HepG2 (cell line): ENCODE measurements around the gene RMDN2. TPM values are rescaled to one million over a fixed set of nuclear protein-coding genes. Genes with fewer than 3 reads are reported as not detected.
A peak's percentile ranks its signal among the peaks of the same experiment; 100 is the strongest.

Experiments used
- ATRX ChIP-seq: sonication (generic); formaldehyde crosslinking; IDR thresholded peaks from 2 replicates; pipeline ENCODE4 v1.4.0; 2020; ENCODE audit warnings: missing genetic modification reagents, borderline replicate concordance
- HDAC6 ChIP-seq: fragments of 200-600 bp; sonication (generic); IDR thresholded peaks from 2 replicates; pipeline ENCODE4 v1.7.0; 2017; ENCODE audit warnings: mild to moderate bottlenecking, antibody characterized with exemption, low read length, low read depth
- MZF1 ChIP-seq: sonication (generic); formaldehyde crosslinking; IDR thresholded peaks from 2 replicates; pipeline ENCODE4 v1.8.1; 2023; ENCODE audit warnings: mild to moderate bottlenecking, missing genetic modification reagents, borderline replicate concordance
- POGZ ChIP-seq: sonication (generic); formaldehyde crosslinking; IDR thresholded peaks from 2 replicates; pipeline ENCODE4 v1.4.0; 2020; ENCODE audit warnings: mild to moderate bottlenecking, missing genetic modification reagents
- POLR2AphosphoS5 ChIP-seq: IDR thresholded peaks from 2 replicates; pipeline ENCODE4 v1.6.1; 2012; ENCODE audit warnings: low read depth, low read length
- RAD21 ChIP-seq: fragments of 450-650 bp; formaldehyde crosslinking; IDR thresholded peaks from 2 replicates; pipeline ENCODE4 v1.5.0; 2020; ENCODE audit warnings: mild to moderate bottlenecking
- RELA ChIP-seq: sonication (generic); formaldehyde crosslinking; IDR thresholded peaks from 2 replicates; pipeline ENCODE4 v1.4.0; 2020; ENCODE audit warnings: missing genetic modification reagents
- TAF1 ChIP-seq: sonication (generic); formaldehyde crosslinking; IDR thresholded peaks from 2 replicates; pipeline ENCODE4 v1.4.0; 2020; ENCODE audit warnings: missing genetic modification reagents
- TARDBP ChIP-seq: sonication (generic); formaldehyde crosslinking; IDR thresholded peaks from 2 replicates; pipeline ENCODE4 v1.8.0; 2022; ENCODE audit warnings: mild to moderate bottlenecking, missing genetic modification reagents
- TCF7L2 ChIP-seq: IDR thresholded peaks from 2 replicates; pipeline ENCODE4 v1.6.1; 2011; ENCODE audit warnings: mild to moderate bottlenecking, low read depth, low read length, moderate library complexity
- XBP1 ChIP-seq: sonication (generic); formaldehyde crosslinking; IDR thresholded peaks from 2 replicates; pipeline ENCODE4 v1.5.0; 2020; ENCODE audit warnings: missing genetic modification reagents
- ZFP37 ChIP-seq: sonication (generic); formaldehyde crosslinking; IDR thresholded peaks from 2 replicates; pipeline ENCODE4 v1.4.0; 2020; ENCODE audit warnings: missing genetic modification reagents, borderline replicate concordance
- ZFY ChIP-seq: sonication (generic); formaldehyde crosslinking; IDR thresholded peaks from 2 replicates; pipeline ENCODE4 v1.4.0; 2020; ENCODE audit warnings: missing genetic modification reagents
- ZKSCAN1 ChIP-seq: fragments of 150-350 bp; IDR thresholded peaks from 2 replicates; pipeline ENCODE4 v1.6.1; 2014; ENCODE audit warnings: low read length
- ZNF3 ChIP-seq: IDR thresholded peaks from 2 replicates; pipeline ENCODE4 v1.7.0; 2017; ENCODE audit warnings: inconsistent platforms
- ZNF460 ChIP-seq: sonication (generic); formaldehyde crosslinking; IDR thresholded peaks from 2 replicates; pipeline ENCODE4 v1.5.1; 2020; ENCODE audit warnings: missing genetic modification reagents, mild to moderate bottlenecking, borderline replicate concordance
- ZNF747 ChIP-seq: sonication (generic); formaldehyde crosslinking; IDR thresholded peaks from 2 replicates; pipeline ENCODE4 v1.8.1; 2023; ENCODE audit warnings: missing genetic modification reagents, mild to moderate bottlenecking, borderline replicate concordance
- polyA plus RNA-seq, 8 experiments: library from polyadenylated mRNA; depleted of rRNA in 3 of 8; stranded (reverse) in 7 of 8; unstranded in 1 of 8; fragments of >200 nt; fragmentation: Illumina TruSeq in 4 of 8; extraction: Trizol in 4 of 8; gene quantifications; 2 replicates each; pipeline versions ENCODE4 v1.2.1 to v1.2.3, GENCODE V29; 2011 to 2016; ENCODE audit warnings: low read depth in 4 of 8, missing spikeins in 1 of 8, mixed read lengths in 1 of 8; ENCODE audit not compliant: insufficient read depth in 1 of 8
- total RNA-seq, 5 experiments: library from RNA; depleted of rRNA; stranded (reverse); fragments of >200 nt; fragmentation: Illumina TruSeq; extraction: Trizol; gene quantifications; 2 replicates each; pipeline ENCODE4 v1.2.3, GENCODE V29; 2016; ENCODE audit warnings: low read depth in 1 of 5
- TF ChIP-seq, protein P1 (sequence below): sonication (generic); formaldehyde crosslinking; IDR thresholded peaks from 2 replicates; pipeline ENCODE4 v1.5.0; 2020; ENCODE audit warnings: missing genetic modification reagents
- TF ChIP-seq, protein P2 (sequence below): sonication (generic); formaldehyde crosslinking; IDR thresholded peaks from 2 replicates; pipeline ENCODE4 v1.4.0; 2020; ENCODE audit warnings: missing genetic modification reagents
- TF ChIP-seq, protein P3 (sequence below): IDR thresholded peaks from 2 replicates; pipeline ENCODE4 v1.6.1; 2016; ENCODE audit warnings: missing compliant biosample characterization, missing genetic modification reagents, borderline replicate concordance
- TF ChIP-seq, protein P4 (sequence below): sonication (generic); formaldehyde crosslinking; IDR thresholded peaks from 2 replicates; pipeline ENCODE4 v1.8.0; 2022; ENCODE audit warnings: mild to moderate bottlenecking, missing genetic modification reagents; ENCODE audit not compliant: insufficient replicate concordance
- TF ChIP-seq, protein P5 (sequence below): sonication (generic); formaldehyde crosslinking; IDR thresholded peaks from 2 replicates; pipeline ENCODE4 v1.5.1; 2020; ENCODE audit warnings: mild to moderate bottlenecking, missing genetic modification reagents
- TF ChIP-seq, protein P6 (sequence below): sonication (generic); formaldehyde crosslinking; IDR thresholded peaks from 2 replicates; pipeline ENCODE4 v1.4.0; 2020; ENCODE audit warnings: missing genetic modification reagents

RMDN2 gene
- total and polyA plus RNA-seq, 2 of the 13 experiments (the other 11 are each of a cell fraction or from before 2014, with no cell fraction given) = 2.3 to 8.9 TPM

DNA sequence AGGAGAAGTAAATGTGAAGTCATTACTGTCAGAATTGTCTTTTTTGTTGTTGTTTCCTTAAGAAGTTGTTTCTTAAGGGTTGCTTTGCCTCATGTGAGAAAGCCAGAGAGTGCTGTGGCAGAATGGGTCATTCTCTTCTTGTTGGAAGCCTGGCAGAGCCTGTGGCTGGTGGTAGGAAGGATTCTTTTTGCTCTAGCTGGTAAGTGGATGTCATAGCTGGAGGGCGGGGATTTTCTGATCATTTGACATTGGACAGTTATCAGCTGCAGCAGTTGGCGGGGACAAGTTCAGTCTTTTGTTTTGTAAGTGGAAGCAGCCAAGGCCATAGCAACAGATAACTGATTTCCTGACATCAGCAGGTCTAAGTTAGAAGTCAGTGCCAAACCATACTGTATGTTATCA is 5.5 kb upstream of the RMDN2 start (continued):
- TF ChIP-seq, protein P1, sequence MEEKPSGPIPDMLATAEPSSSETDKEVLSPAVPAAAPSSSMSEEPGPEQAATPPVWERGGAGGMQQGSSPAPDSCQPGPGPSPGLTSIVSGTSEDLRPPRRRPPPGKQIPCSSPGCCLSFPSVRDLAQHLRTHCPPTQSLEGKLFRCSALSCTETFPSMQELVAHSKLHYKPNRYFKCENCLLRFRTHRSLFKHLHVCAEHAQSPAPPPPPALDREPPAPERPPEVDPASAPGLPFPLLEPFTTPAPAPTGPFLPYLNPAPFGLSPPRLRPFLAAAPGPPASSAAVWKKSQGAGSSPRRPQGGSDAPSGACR (CRISPR knock-in tag) = no peak
- TF ChIP-seq TCF7L2 (no peak), TAF1 (peak; percentile 35; the same call in 1 of the 2 replicates), ZNF747 (CRISPR knock-in tag) (no peak), ZNF460 (CRISPR knock-in tag) (no peak), ZFY (CRISPR knock-in tag) (no peak), ZKSCAN1 (no peak), ZFP37 (CRISPR knock-in tag) (no peak), POGZ (CRISPR knock-in tag) (peak; percentile 60; the same call in 1 of the 2 replicates), ATRX (no peak), POLR2AphosphoS5 (peak; percentile 60; the same call in 1 of the 2 replicates), MZF1 (no peak), RAD21 (CRISPR knock-in tag) (no peak), RELA (CRISPR knock-in tag) (no peak), ZNF3 (CRISPR knock-in tag) (no peak), HDAC6 (no peak), TARDBP (CRISPR knock-in tag) (peak; percentile 58; the same call in 1 of the 2 replicates), XBP1 (CRISPR knock-in tag) (no peak)
- TF ChIP-seq, protein P2, sequence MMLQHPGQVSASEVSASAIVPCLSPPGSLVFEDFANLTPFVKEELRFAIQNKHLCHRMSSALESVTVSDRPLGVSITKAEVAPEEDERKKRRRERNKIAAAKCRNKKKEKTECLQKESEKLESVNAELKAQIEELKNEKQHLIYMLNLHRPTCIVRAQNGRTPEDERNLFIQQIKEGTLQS (CRISPR knock-in tag) = no peak
- TF ChIP-seq, protein P3, sequence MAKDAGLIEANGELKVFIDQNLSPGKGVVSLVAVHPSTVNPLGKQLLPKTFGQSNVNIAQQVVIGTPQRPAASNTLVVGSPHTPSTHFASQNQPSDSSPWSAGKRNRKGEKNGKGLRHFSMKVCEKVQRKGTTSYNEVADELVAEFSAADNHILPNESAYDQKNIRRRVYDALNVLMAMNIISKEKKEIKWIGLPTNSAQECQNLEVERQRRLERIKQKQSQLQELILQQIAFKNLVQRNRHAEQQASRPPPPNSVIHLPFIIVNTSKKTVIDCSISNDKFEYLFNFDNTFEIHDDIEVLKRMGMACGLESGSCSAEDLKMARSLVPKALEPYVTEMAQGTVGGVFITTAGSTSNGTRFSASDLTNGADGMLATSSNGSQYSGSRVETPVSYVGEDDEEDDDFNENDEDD (CRISPR knock-in tag) = peak; percentile 55; the same call in 1 of the 2 replicates
- TF ChIP-seq, protein P4, sequence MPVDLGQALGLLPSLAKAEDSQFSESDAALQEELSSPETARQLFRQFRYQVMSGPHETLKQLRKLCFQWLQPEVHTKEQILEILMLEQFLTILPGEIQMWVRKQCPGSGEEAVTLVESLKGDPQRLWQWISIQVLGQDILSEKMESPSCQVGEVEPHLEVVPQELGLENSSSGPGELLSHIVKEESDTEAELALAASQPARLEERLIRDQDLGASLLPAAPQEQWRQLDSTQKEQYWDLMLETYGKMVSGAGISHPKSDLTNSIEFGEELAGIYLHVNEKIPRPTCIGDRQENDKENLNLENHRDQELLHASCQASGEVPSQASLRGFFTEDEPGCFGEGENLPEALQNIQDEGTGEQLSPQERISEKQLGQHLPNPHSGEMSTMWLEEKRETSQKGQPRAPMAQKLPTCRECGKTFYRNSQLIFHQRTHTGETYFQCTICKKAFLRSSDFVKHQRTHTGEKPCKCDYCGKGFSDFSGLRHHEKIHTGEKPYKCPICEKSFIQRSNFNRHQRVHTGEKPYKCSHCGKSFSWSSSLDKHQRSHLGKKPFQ = no peak
- TF ChIP-seq, protein P5, sequence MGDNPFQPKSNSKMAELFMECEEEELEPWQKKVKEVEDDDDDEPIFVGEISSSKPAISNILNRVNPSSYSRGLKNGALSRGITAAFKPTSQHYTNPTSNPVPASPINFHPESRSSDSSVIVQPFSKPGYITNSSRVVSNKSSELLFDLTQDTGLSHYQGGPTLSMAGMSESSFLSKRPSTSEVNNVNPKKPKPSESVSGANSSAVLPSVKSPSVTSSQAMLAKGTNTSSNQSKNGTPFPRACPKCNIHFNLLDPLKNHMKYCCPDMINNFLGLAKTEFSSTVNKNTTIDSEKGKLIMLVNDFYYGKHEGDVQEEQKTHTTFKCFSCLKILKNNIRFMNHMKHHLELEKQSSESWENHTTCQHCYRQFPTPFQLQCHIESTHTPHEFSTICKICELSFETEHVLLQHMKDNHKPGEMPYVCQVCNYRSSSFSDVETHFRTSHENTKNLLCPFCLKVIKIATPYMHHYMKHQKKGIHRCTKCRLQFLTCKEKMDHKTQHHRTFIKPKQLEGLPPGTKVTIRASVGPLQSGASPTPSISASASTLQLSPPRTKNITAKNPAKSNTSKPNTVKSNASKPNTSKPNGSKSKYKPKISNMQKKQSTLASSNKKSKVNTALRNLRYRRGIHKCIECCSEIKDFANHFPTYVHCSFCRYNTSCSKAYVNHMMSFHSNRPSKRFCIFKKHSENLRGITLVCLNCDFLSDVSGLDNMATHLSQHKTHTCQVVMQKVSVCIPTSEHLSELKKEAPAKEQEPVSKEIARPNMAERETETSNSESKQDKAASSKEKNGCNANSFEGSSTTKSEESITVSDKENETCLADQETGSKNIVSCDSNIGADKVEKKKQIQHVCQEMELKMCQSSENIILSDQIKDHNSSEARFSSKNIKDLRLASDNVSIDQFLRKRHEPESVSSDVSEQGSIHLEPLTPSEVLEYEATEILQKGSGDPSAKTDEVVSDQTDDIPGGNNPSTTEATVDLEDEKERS (CRISPR knock-in tag) = no peak
- TF ChIP-seq, protein P6, sequence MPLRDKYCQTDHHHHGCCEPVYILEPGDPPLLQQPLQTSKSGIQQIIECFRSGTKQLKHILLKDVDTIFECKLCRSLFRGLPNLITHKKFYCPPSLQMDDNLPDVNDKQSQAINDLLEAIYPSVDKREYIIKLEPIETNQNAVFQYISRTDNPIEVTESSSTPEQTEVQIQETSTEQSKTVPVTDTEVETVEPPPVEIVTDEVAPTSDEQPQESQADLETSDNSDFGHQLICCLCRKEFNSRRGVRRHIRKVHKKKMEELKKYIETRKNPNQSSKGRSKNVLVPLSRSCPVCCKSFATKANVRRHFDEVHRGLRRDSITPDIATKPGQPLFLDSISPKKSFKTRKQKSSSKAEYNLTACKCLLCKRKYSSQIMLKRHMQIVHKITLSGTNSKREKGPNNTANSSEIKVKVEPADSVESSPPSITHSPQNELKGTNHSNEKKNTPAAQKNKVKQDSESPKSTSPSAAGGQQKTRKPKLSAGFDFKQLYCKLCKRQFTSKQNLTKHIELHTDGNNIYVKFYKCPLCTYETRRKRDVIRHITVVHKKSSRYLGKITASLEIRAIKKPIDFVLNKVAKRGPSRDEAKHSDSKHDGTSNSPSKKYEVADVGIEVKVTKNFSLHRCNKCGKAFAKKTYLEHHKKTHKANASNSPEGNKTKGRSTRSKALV (CRISPR knock-in tag) = no peak
